ENCODE data around the gene SCGB2B2.
"Not testable (repeated sequence)": the region's sequence is repeated elsewhere in the genome, so short reads cannot be mapped to it uniquely, and the experiment has no call there.

The SCGB2B2 gene, protein sequence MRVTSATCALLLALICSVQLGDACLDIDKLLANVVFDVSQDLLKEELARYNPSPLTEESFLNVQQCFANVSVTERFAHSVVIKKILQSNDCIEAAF

DNA sequence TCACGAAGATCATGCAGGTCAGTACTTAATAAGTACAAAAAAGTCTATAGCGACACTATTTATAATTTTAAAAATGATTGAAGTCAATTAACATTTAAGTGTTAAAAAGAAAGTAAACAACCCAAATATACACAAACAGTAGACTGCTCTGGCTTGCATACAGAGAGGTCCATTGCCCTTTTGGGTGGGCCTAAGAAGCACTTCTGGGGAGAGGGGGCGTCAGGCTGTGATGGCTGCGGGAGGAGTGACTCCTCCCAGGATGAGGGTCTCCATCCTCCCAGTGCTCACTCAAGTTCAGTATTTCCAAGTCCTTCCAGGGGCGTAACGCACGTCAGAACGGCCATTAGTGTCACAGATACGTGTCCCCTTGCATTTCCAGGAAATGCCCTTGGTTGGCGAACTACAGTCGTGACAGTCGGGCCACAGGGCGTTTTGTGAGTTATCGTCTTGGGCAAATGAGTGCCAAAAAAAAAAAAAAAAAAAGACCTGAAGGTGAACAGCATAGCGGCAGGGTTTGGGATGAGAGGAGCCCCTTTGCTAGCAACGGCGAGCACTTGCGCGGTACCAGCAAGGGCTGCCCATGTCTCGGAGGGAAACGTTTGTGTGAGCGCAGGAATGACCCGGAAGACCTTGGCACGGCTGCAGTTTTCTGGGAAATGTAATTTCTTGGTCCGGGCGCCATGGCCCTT lies at the start of gene SCGB2B2:
TSS of gene SCGB2B2 (minus strand) at position 463 of the 689 bp plus-strand sequence. CDS start 82,596 bp downstream, outside the sequence.
- DNase-seq (ENCODE audit: low read depth in 2 of 2, low spot score in 1 of 2) = no peak

GRCh38 chr19:34725400-34725799 lies 48.4 kb upstream of the SCGB2B2 start:
- no peak for DNase-seq (ENCODE audit: low read depth in 2 of 2, low spot score in 1 of 2)

DNA sequence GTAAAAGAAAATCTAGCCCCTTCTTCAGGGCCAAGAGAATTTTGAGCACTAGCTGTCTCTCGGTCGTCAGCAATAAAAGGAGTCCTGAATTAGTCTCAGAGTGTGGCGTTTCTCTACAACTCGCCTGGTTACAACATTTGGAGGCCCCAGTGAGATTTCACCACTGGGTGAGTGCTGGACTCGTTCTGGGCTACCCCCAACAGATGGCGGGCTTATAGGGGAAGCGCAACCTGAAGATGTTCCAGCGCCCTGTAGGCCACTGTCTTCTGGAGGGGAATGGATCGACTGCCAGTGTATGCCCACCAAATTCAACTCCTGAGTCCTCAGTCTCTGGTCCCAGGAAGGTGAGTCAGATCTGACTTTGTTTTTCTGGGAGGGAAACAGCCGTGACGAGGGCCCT lies 45.4 kb upstream of the SCGB2B2 start:
- DNase-seq (ENCODE audit: low read depth in 2 of 2, low spot score in 1 of 2) = no peak

- DNase-seq (ENCODE audit: low read depth in 2 of 2, low spot score in 1 of 2) = no peak
These were observed 38.4 kb upstream of the SCGB2B2 start for GRCh38 chr19:34715357-34715756.

GRCh38 chr19:34713262-34713637 lies 36.3 kb upstream of the SCGB2B2 start:
- no peak for DNase-seq (ENCODE audit: low read depth in 2 of 2, low spot score in 1 of 2)

DNA sequence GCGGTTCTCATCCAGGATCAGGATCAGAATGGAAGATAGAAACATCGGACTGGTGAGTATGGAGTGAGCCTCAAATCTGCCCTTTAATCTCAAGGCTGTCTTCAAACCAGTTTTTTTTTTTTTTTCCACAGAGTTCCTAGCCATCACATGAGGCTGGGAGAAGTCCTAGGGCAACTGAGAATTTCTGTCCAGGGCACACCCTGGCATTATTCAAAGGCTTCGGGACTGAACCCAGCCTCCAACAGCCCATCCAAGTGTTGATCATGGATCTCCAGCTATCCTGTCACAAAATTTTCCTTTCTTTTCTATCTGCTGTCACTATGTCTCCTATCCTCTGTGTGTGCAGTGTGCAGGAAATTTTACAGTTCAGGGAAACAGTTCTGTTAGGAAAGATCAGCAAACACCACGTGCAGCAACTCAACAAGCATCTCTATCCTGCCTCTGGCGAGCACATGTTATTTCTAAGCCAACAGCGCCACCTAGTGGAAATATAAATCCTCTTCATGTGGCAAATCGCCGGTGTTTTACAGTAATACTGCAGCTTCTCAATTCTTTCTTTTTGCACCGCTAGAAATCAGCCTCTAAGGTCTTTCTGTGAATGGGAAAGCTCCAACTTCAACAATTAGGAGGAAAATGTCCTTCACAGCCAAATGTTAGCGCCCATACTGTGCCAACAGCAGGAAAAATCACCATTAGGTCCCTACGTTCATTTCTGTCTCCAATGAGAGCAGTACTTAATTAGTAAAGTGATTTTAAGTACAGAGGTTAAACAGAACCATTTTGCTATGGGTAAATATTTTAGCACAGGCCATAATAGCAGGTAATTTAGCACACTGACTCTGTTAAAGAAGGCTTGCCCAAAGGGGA lies 35.7 kb upstream of the SCGB2B2 start:
- DNase-seq (ENCODE audit: low read depth in 2 of 2, low spot score in 1 of 2) = peak in 1 of 2 donors; percentile 20

DNA sequence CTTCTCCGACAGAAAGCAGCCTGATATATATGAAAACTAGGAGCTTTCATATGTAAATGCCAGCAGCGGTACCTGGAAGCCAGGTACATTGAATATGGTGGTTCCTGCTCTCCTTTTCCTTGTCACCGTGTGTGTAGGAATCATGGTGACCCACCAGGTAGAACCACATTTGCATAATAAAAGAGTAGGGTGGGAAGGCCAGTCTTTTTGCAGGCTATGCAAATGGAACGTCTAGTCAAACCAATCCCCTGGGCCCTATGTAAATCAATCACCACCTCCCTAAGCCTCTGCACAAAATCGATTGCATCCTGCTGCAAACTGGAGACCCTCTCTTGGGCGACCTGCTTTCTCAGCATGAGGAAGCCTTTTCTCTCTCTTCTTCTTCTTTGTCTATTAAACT lies 34.9 kb upstream of the SCGB2B2 start:
- no peak for DNase-seq (ENCODE audit: low read depth in 2 of 2, low spot score in 1 of 2)

GRCh38 chr19:34707661-34708060 lies 30.7 kb upstream of the SCGB2B2 start:
- DNase-seq (ENCODE audit: low read depth in 2 of 2, low spot score in 1 of 2) = no peak

- DNase-seq (ENCODE audit: low read depth in 2 of 2, low spot score in 1 of 2) = no peak
These were observed 15.6 kb upstream of the SCGB2B2 start for GRCh38 chr19:34692549-34692948.

DNA sequence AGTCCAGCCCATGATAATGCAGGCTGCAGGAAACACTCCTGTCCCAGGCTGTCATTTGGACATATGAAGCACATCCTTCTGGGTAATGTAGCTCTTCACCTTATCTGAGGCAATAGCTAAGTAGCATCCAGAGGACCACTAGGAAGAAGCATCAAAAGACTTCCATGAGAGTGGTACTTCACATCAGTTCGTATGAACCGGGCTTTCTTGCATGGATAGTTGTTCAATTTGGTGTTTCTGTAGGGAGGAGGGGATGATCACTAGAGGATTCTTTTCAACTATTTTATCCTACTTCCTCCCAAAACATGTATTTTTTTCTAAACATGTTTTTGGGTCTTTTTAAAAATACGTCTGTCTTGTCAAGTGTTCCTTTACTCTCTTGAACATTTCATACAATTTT lies 13.4 kb upstream of the SCGB2B2 start:
- no peak for DNase-seq (ENCODE audit: low read depth in 2 of 2, low spot score in 1 of 2)

GRCh38 chr19:34688592-34688991 lies 11.6 kb upstream of the SCGB2B2 start:
- no peak for DNase-seq (ENCODE audit: low read depth in 2 of 2, low spot score in 1 of 2)

- DNase-seq (ENCODE audit: low read depth in 2 of 2, low spot score in 1 of 2) = no peak
These were observed 10.4 kb upstream of the SCGB2B2 start for GRCh38 chr19:34687348-34687747.

DNA sequence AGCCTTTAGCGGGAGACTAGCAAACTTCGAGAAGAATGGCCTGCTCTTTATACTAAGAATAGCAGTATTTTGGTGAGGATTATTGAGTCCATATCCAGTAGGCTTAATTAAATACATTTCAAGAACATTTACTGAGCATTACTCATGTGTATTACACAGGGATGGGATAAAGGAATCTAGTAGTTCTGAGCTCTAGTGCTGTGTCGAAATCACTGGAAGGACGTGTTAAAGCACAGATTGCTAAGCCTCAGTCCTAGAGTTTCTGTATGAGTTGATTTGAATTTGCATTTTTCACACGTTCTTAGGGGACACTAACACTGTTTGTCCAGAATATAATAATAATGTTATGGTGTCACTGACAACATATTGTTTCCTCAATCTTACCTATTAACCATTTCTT lies 9.5 kb upstream of the SCGB2B2 start:
- no peak for DNase-seq (ENCODE audit: low read depth in 2 of 2, low spot score in 1 of 2)

DNA sequence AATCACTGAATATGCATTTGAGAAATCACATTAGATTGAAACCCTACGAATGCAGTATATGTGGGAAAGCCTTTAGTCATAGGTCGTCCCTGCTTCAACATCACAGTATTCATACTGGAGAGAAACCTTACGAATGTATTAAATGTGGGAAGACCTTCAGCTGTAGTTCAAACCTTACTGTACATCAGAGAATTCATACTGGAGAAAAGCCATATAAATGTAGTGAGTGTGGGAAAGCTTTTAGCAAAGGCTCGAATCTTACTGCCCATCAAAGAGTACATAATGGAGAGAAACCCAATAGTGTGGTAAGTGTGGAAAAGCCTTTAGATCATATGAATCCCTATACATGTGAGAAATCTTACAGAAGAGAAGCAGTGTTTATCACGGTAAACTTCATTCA lies 8.3 kb upstream of the SCGB2B2 start:
- not testable (repeated sequence) for DNase-seq (ENCODE audit: low read depth in 2 of 2, low spot score in 1 of 2)

- no peak for DNase-seq (ENCODE audit: low read depth in 2 of 2, low spot score in 1 of 2)
These were observed 4.5 kb upstream of the SCGB2B2 start for GRCh38 chr19:34681478-34681877.

DNA sequence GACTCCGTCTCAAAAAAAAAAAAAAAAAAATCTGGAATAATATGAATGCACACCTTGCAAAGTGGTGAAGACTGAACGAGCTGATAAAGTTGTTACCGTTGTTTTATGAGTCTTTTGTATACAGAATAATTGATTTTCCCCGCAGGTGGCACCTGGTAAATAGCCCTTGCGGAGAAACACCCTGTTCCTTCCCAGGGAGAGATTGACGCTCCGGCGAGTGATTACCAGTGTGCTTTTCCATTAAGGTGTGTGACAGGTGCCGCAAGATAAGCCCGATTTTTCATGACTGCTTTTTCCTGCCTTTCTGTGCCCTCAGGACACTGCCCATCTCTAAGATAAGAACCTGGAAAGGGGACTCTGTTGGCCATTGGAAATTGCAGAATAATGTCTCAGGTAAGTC lies 1.5 kb upstream of the SCGB2B2 start:
- DNase-seq (ENCODE audit: low read depth in 2 of 2, low spot score in 1 of 2) = no peak

DNA sequence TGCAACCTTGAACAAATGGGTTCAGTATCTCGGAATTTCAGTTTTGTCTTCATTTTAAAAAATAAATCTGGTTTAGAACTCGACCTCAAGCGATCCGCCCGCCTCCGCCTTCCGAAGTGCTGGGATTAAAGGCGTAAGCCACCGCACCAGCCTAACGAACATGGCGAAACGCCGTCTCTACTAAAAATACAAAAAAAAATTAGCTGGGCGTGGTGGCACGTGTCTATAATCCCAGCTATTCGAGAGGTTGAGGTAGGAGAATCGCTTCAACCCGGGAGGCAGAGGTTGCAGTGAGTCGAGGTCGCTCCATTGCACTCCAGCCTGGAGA lies 1.1 kb upstream of the SCGB2B2 start:
- no peak for DNase-seq (ENCODE audit: low read depth in 2 of 2, low spot score in 1 of 2)

DNA sequence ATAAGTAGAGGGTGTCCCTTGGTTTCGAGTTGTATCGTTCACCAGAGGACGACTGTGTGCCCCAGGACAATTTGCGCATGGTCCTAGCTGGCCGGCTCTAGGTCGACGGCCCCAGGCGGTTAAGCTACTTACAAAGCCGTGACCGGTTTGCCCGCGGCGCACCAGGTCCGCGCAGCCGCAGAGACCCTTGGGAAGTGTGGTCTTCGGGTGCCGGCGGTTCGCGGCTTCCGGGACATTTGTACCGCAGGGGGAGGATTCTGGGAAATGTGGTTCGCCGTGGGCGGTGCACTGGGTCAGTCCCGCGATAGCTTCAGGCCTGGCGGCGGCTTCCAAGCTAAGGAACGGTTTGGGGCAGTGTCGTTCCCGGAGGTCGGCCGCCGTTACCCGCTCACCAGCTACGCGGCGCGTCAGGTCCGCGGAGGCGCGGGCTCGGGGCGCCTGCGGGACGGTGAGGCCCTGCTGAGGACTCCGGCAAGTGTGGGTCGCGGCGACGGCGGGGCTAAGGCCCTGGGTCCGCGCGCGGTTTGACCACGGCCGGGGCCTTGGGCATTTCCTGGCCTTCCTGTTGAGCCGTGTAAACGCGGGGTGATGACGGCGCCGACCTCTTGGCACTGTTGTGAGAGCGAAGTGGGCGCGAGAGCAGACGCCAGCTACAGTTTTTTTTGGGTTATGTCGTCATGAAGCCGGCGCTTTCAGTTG lies 576 bp upstream of the SCGB2B2 start, which contains the start of gene ZNF302:
TSS of gene ZNF302 (plus strand) at position 293 of the 699 bp plus-strand sequence. CDS start 1,127 bp downstream, outside the sequence.
- DNase-seq (ENCODE audit: low read depth in 2 of 2, low spot score in 1 of 2) = peak; percentile 86 to 87

- no peak for DNase-seq (ENCODE audit: low read depth in 2 of 2, low spot score in 1 of 2)
These were observed 1.0 kb downstream of the SCGB2B2 start for GRCh38 chr19:34675919-34676318.

DNA sequence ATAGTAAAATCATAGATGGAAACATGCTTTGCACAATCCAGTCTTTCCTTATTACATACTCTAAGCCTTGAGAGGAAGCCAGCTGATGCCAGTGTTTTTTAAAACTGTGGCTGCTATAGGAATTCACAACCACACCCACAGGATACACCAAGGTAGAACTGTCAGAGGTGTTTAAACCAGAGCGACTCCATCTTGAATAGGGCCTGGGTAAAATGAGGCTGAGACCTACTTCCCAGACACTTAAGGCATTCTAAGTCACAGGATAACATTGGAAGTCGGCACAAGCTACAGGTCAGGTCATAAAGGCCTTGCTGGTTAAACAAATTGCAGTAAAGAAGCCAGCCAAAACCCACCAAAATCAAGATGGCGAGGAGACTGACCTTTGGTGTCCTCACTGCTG lies 1.7 kb downstream of the SCGB2B2 start:
- DNase-seq (ENCODE audit: low read depth in 2 of 2, low spot score in 1 of 2) = no peak

- DNase-seq (ENCODE audit: low read depth in 2 of 2, low spot score in 1 of 2) = no peak
These were observed 3.4 kb downstream of the SCGB2B2 start for GRCh38 chr19:34673590-34673989.

DNA sequence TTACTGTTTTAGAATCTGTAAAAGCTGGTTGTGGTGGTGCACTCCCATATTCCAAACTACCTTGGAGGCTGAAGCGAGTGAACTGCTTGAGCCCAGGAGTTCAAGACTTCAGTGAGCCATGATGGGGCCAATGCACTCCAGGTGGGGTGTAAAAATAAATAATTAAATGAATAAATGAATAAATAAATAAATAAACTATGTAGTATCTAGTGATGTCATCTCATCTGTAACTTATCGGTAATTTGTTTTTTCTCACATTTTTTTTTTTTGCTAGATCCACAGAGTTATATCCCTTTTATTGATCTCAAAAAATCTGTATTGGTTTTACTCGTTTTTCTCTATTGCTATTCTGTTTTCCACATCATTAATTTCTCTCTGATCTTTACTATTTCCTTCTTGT lies 5.0 kb downstream of the SCGB2B2 start:
- no peak for DNase-seq (ENCODE audit: low read depth in 2 of 2, low spot score in 1 of 2)

Measured in stimulated activated CD8-positive, alpha-beta memory T cell treated with anti-CD3 and anti-CD28 coated beads, Interleukin-4, amount 100 ng/mL, for 1 hour (primary cell).